HCT116 (cell line): Measurements from ENCODE around the gene GRIK2.

ENCODE experiments used
- CBX3 ChIP-seq: IDR thresholded peaks from 2 replicates; pipeline ENCODE4 v1.6.1; 2012; ENCODE audit warnings: low read depth
- CEBPB ChIP-seq: IDR thresholded peaks from 2 replicates; pipeline ENCODE4 v1.6.1; 2012; ENCODE audit warnings: low read depth
- CTCF ChIP-seq, 3 experiments: fragments of 200-600 bp in 1 of 3; sonication (generic) in 1 of 3; IDR thresholded peaks in 2 of 3; conservative IDR thresholded peaks in 1 of 3; 2 replicates each; pipeline ENCODE4 v1.5.1; 2012 to 2017; ENCODE audit warnings: low read depth in 2 of 3, low read length in 2 of 3, antibody characterized with exemption in 1 of 3, borderline replicate concordance in 1 of 3, control low read depth in 1 of 3, mild to moderate bottlenecking in 1 of 3, mixed read lengths in 1 of 3, mixed run types in 1 of 3, moderate library complexity in 1 of 3; ENCODE audit not compliant: insufficient read depth in 1 of 3
- EGR1 ChIP-seq: IDR thresholded peaks from 2 replicates; pipeline ENCODE4 v1.6.1; 2012; ENCODE audit warnings: low read depth
- EZH2 ChIP-seq: fragments of 200-600 bp; sonication (generic); IDR thresholded peaks from 2 replicates; pipeline ENCODE4 v1.6.1; 2017; ENCODE audit warnings: antibody characterized with exemption, mixed run types
- EZH2phosphoT487 ChIP-seq: fragments of 200-600 bp; IDR thresholded peaks from 2 replicates; pipeline ENCODE4 v1.6.1; 2018; ENCODE audit warnings: antibody characterized with exemption, borderline replicate concordance
- MAX ChIP-seq: IDR thresholded peaks from 2 replicates; pipeline ENCODE4 v1.6.1; 2012
- POLR2A ChIP-seq: IDR thresholded peaks from 2 replicates; pipeline ENCODE4 v1.7.0; 2011; ENCODE audit warnings: borderline replicate concordance; ENCODE audit not compliant: insufficient read depth, insufficient read length; ENCODE audit errors: extremely low read depth
- POLR2AphosphoS5 ChIP-seq: IDR thresholded peaks from 2 replicates; pipeline ENCODE4 v1.6.1; 2011; ENCODE audit warnings: mild to moderate bottlenecking, low read depth, low read length, moderate library complexity
- RAD21 ChIP-seq: IDR thresholded peaks from 2 replicates; pipeline ENCODE4 v1.6.1; 2012; ENCODE audit warnings: low read depth, mild to moderate bottlenecking
- TCF7L2 ChIP-seq: IDR thresholded peaks from 2 replicates; pipeline ENCODE4 v1.7.0; 2011; ENCODE audit warnings: borderline replicate concordance, inconsistent platforms; ENCODE audit not compliant: insufficient read depth, insufficient read length; ENCODE audit errors: extremely low read depth
- ZNF274 ChIP-seq: fragments of 200-500 bp; sonication (Bioruptor generic); IDR thresholded peaks from 2 replicates; pipeline ENCODE4 v1.6.1; 2014; ENCODE audit warnings: mild to moderate bottlenecking, low read depth, low read length, inconsistent platforms

GRCh38 chr6:101395345-101395744 is 1.8 kb downstream of the GRIK2 start:
- TF ChIP-seq EGR1 (no peak), CTCF (IDR thresholded peaks at IDR 0.05 in 2 of 3, conservative IDR thresholded peaks at IDR 0.05 in 1 of 3; ENCODE audit: borderline replicate concordance in 1 of 3, insufficient read depth in 1 of 3, low read depth in 2 of 3, low read length in 2 of 3) (peak in 2 of 3 experiments; percentile 6 to 42; a peak in 1 of 6 replicates), TCF7L2 (no peak), RAD21 (peak; percentile 10; the same call in 1 of the 2 replicates), CBX3 (no peak), POLR2A (no peak), EZH2 (no peak), POLR2AphosphoS5 (no peak), EZH2phosphoT487 (no peak), MAX (no peak), CEBPB (no peak), ZNF274 (no peak)
